GM23338 (cell line): ENCODE data around the gene CDH4. TPM values are rescaled to one million over a fixed set of nuclear protein-coding genes. Genes with fewer than 3 reads are reported as not detected.

Source experiments
- ATAC-seq: fragments of 200-7000 bp; cut with Tn5 transposase; 3 replicates; pipeline ENCODE4 v1.9.1; 2020
- DNase-seq: peaks from one replicate; pipeline ENCODE4 v3.0.0-alpha.2; 2015; ENCODE audit warnings: low spot score
- H2AFZ ChIP-seq: fragments of 200-600 bp; sonication (generic); 2 replicates; pipeline ENCODE4 v1.8.0; 2016; ENCODE audit warnings: antibody characterized with exemption, mild to moderate bottlenecking, moderate library complexity
- H3F3A ChIP-seq: fragments of 200-600 bp; sonication (generic); replicated peaks from 2 replicates; pipeline ENCODE4 v1.8.0; 2017; ENCODE audit warnings: antibody characterized with exemption, mixed run types, low read depth
- H3K27ac ChIP-seq: fragments of 200-600 bp; sonication (generic); 2 replicates; pipeline ENCODE4 v1.6.1; 2016; ENCODE audit warnings: low read depth
- H3K27me3 ChIP-seq: fragments of 200-600 bp; sonication (generic); 2 replicates; pipeline ENCODE4 v1.8.0; 2016; ENCODE audit warnings: mild to moderate bottlenecking, mixed run types, moderate library complexity; ENCODE audit not compliant: insufficient read depth
- H3K36me3 ChIP-seq: fragments of 200-600 bp; sonication (generic); 2 replicates; pipeline ENCODE4 v1.8.0; 2016; ENCODE audit warnings: mild to moderate bottlenecking; ENCODE audit not compliant: insufficient read depth
- H3K4me1 ChIP-seq: fragments of 200-600 bp; sonication (generic); 2 replicates; pipeline ENCODE4 v1.8.0; 2016; ENCODE audit warnings: mild to moderate bottlenecking, moderate library complexity; ENCODE audit not compliant: insufficient read depth
- H3K4me2 ChIP-seq: fragments of 200-600 bp; sonication (generic); 2 replicates; pipeline ENCODE4 v1.7.1; 2017; ENCODE audit warnings: mixed run types
- H3K4me3 ChIP-seq: fragments of 200-600 bp; sonication (generic); 2 replicates; pipeline ENCODE4 v1.6.1; 2016; ENCODE audit warnings: mixed run types
- H3K79me2 ChIP-seq: fragments of 200-600 bp; sonication (generic); replicated peaks from 2 replicates; pipeline ENCODE4 v1.8.0; 2017; ENCODE audit warnings: mild to moderate bottlenecking; ENCODE audit not compliant: insufficient read depth
- H3K9me2 ChIP-seq: fragments of 200-600 bp; sonication (generic); 2 replicates; pipeline ENCODE4 v1.8.0; 2017; ENCODE audit not compliant: insufficient read depth
- H4K20me1 ChIP-seq: fragments of 200-600 bp; sonication (generic); replicated peaks from 2 replicates; pipeline ENCODE4 v1.8.0; 2017; ENCODE audit warnings: mild to moderate bottlenecking; ENCODE audit not compliant: insufficient read depth
- H3K27ac Mint-ChIP-seq: 2 replicates; pipeline ENCODE4 v1.8.0; 2020; ENCODE audit warnings: inconsistent platforms, mild to moderate bottlenecking, moderate library complexity, mixed read lengths
- H3K27me3 Mint-ChIP-seq: 3 replicates; pipeline ENCODE4 v1.8.0; 2022; ENCODE audit warnings: low read depth, mild to moderate bottlenecking, moderate library complexity, mixed read lengths, inconsistent platforms; ENCODE audit not compliant: insufficient read depth, poor library complexity
- H3K36me3 Mint-ChIP-seq: 3 replicates; pipeline ENCODE4 v1.8.0; 2021; ENCODE audit warnings: low read depth, mild to moderate bottlenecking, inconsistent platforms, moderate library complexity, mixed read lengths
- H3K4me1 Mint-ChIP-seq: 3 replicates; pipeline ENCODE4 v1.8.0; 2020; ENCODE audit warnings: mild to moderate bottlenecking, inconsistent platforms, mixed read lengths
- H3K4me3 Mint-ChIP-seq: 3 replicates; pipeline ENCODE4 v1.8.0; 2021; ENCODE audit warnings: moderate library complexity, mild to moderate bottlenecking, inconsistent platforms, mixed read lengths
- H3K9me3 Mint-ChIP-seq: 3 replicates; pipeline ENCODE4 v1.8.0; 2020; ENCODE audit warnings: moderate library complexity, mild to moderate bottlenecking, inconsistent platforms, mixed read lengths
- CREB1 ChIP-seq: fragments of 250-450 bp; sonication (Bioruptor Pico); IDR thresholded peaks from 2 replicates; pipeline ENCODE4 v1.5.0; 2020; ENCODE audit warnings: low read depth, mild to moderate bottlenecking, moderate library complexity
- ETS1 ChIP-seq: IDR thresholded peaks from 2 replicates; pipeline ENCODE4 v1.6.1; 2016; ENCODE audit warnings: antibody characterized with exemption
- JUNB ChIP-seq: IDR thresholded peaks from one replicate; pipeline ENCODE4 v1.6.1; 2016; ENCODE audit warnings: antibody characterized with exemption; ENCODE audit not compliant: unreplicated experiment
- REST ChIP-seq: IDR thresholded peaks from one replicate; pipeline ENCODE4 v1.6.1; 2018; ENCODE audit warnings: antibody characterized with exemption; ENCODE audit not compliant: unreplicated experiment
- ZNF462 ChIP-seq: fragments of 250-450 bp; sonication (Bioruptor Pico); IDR thresholded peaks from 2 replicates; pipeline ENCODE4 v1.5.0; 2020; ENCODE audit warnings: mild to moderate bottlenecking, moderate library complexity
- polyA plus RNA-seq: library from polyadenylated mRNA; unstranded; fragments of >200 nt; fragmentation: Nextera tagmentation; extraction: Ambion mirVana; gene quantifications from 2 replicates; pipeline ENCODE4 v1.2.1, GENCODE V29; 2016
- total RNA-seq: library from RNA; depleted of rRNA; stranded (reverse); fragments of >200 nt; shearing (Covaris generic); gene quantifications from 2 replicates; pipeline ENCODE4 v1.2.3, GENCODE V29; 2014

CDH4 gene
- total and polyA plus RNA-seq, 2 experiments from 2014 or later, result 1.2 to 4.2 TPM

GRCh38 chr20:61525781-61526431 lies 273.8 kb downstream of the CDH4 start:
- H3K79me2 ChIP-seq, result no peaks in the 10 kb centered on the region
- Mint-ChIP-seq H3K9me3 (no peaks in the 10 kb centered on the region; the same call in 2 of the 3 replicates), H3K27me3 (peaks cover 17% of the 10 kb centered on the region), H3K36me3 (no peaks in the 10 kb centered on the region), H3K4me3 (no peak overlapping the region), H3K27ac (no peak overlapping the region), H3K4me1 (peaks cover 25% of the 10 kb centered on the region)
- DNase-seq (no peak), ATAC-seq (peak; percentile 25)
- no peaks in the 10 kb centered on the region for H3K27me3 ChIP-seq
- H2AFZ ChIP-seq, result no peak overlapping the region; the same call in 1 of the 2 replicates
- no peak overlapping the region for H3K27ac ChIP-seq
- H3F3A ChIP-seq, result no peaks in the 10 kb centered on the region
- no peaks in the 10 kb centered on the region for H3K36me3 ChIP-seq
- H3K4me3 ChIP-seq, result no peak overlapping the region
- H3K4me1 ChIP-seq, result no peaks in the 10 kb centered on the region
- H4K20me1 ChIP-seq, result no peaks in the 10 kb centered on the region
- TF ChIP-seq REST, result peak; percentile 66
- TF ChIP-seq JUNB, result no peak
- no peaks in the 10 kb centered on the region for H3K9me2 ChIP-seq
- no peak overlapping the region for H3K4me2 ChIP-seq

DNA sequence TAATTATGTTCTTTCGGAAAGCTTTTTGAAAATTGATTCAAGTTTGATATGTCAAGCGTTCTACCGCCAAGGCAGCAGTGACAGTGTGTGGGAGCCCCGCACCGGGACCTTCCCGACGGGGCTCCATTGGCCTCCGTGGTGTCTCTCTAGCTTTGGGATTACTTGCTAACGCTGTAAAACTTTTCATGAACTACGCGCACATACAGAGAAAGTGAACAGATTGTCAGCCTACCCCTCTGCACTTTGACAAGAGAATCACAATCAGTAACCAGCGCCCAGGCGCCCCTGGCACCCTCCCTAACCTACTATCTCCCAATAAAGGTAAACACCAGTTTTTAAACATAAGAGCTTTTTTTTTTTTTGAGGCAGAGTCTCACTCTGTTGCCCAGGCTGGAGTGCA lies 274.8 kb downstream of the CDH4 start:
- Histone ChIP-seq H3K4me1 (no peaks in the 10 kb centered on the region), H3K4me2 (no peak overlapping the region), H3K36me3 (no peaks in the 10 kb centered on the region), H3K79me2 (no peaks in the 10 kb centered on the region), H3F3A (no peaks in the 10 kb centered on the region), H3K9me2 (no peaks in the 10 kb centered on the region), H3K27me3 (no peaks in the 10 kb centered on the region), H4K20me1 (no peaks in the 10 kb centered on the region), H3K4me3 (no peak overlapping the region), H2AFZ (no peak overlapping the region), H3K27ac (no peak overlapping the region)
- Mint-ChIP-seq H3K4me3 (no peak overlapping the region), H3K9me3 (no peaks in the 10 kb centered on the region; the same call in 2 of the 3 replicates), H3K27me3 (peaks cover 14% of the 10 kb centered on the region), H3K36me3 (no peaks in the 10 kb centered on the region), H3K27ac (no peak overlapping the region), H3K4me1 (peaks cover 17% of the 10 kb centered on the region)
- no peak for TF ChIP-seq ETS1
- no peak for TF ChIP-seq CREB1 (CRISPR knock-in tag)
- ATAC-seq, result no peak
- no peak for DNase-seq

DNA sequence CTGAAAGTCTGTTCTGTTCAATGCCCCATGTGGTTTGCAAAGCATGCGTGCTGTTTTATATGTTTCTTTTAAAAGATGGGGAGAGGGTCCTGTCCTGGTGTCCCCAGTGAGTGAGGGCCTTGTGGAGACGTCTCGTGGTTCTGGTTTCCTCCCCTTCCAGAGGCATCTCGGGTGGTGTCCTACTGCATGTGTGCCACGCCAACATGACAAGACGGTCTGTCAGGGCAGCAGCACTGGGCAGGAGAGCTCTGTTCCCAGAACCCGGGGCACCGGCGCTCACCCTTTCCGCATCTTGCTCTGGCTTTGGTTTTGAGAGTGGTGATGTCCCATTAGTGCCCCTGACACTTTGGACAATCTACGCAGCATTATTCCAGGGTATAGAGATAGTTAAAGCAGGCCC lies 275.6 kb downstream of the CDH4 start:
- Histone ChIP-seq H3K36me3 (no peaks in the 10 kb centered on the region), H3K4me3 (no peak overlapping the region), H4K20me1 (no peaks in the 10 kb centered on the region), H3K27me3 (no peaks in the 10 kb centered on the region), H3K9me2 (no peaks in the 10 kb centered on the region), H3K79me2 (no peaks in the 10 kb centered on the region), H3F3A (no peaks in the 10 kb centered on the region), H2AFZ (no peak overlapping the region), H3K4me2 (no peak overlapping the region), H3K27ac (no peak overlapping the region), H3K4me1 (no peaks in the 10 kb centered on the region)
- H3K9me3 Mint-ChIP-seq, result no peaks in the 10 kb centered on the region; the same call in 2 of the 3 replicates
- no peaks in the 10 kb centered on the region for H3K36me3 Mint-ChIP-seq
- H3K4me1 Mint-ChIP-seq, result peaks cover 19% of the 10 kb centered on the region
- DNase-seq (no peak), ATAC-seq (no peak)
- H3K4me3 Mint-ChIP-seq, result no peak overlapping the region
- peaks cover 19% of the 10 kb centered on the region for H3K27me3 Mint-ChIP-seq
- no peak overlapping the region for H3K27ac Mint-ChIP-seq
- no peak for TF ChIP-seq ZNF462
